ENCODE measurements around the gene MTHFSD. TPM values are rescaled to one million over a fixed set of nuclear protein-coding genes. Genes with fewer than 3 reads are reported as not detected.

MTHFSD gene
- 7.1 and 13.2 TPM in 2 replicates for total RNA-seq

- no peak for DNase-seq (ENCODE audit: low read depth)
- H3K4me3 ChIP-seq (ENCODE audit: low read depth, low read length) = peak within 1 kb of the TSS; percentile 98
- TF ChIP-seq CTCF (conservative IDR thresholded peaks at IDR 0.05; ENCODE audit: low read depth, low read length) = no peak
These were observed at the start of gene MTHFSD for GRCh38 chr16:86554917-86555703. TSS of gene MTHFSD (minus strand) at chr16:86555235. CDS start at chr16:86555184, 51 bp downstream.

GRCh38 chr16:86604436-86605193, 49.6 kb upstream of the MTHFSD start:
- H3K4me3 ChIP-seq (ENCODE audit: low read depth, low read length) = no peak overlapping the region
- TF ChIP-seq CTCF (conservative IDR thresholded peaks at IDR 0.05; ENCODE audit: low read depth, low read length) = no peak
- DNase-seq (ENCODE audit: low read depth) = no peak

GRCh38 chr16:86602521-86602920, 47.5 kb upstream of the MTHFSD start:
- H3K4me3 ChIP-seq (ENCODE audit: low read depth, low read length) = no peak overlapping the region
- TF ChIP-seq CTCF (conservative IDR thresholded peaks at IDR 0.05; ENCODE audit: low read depth, low read length) = no peak
- no peak for DNase-seq (ENCODE audit: low read depth)

DNA sequence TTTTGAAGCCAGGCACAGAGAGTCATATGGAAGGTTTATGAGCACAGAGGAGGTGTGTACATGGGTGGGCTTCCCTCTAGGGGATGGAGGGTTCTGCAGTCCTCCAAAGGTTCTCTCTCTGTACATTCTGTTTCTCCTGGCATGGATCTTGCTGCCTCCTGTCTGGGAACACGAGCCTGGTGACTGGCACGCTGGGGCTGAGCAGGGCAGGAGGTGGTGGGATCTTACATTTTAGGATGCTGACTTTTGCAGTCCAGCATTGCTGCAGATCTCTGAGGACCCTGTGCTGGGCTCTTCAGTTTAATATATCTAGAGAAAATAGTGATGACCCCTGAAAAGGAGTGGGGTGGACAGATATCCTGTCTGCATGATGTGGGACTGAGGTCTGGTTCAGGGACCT, 46.3 kb upstream of the MTHFSD start:
- DNase-seq (ENCODE audit: low read depth) = no peak
- TF ChIP-seq CTCF (conservative IDR thresholded peaks at IDR 0.05; ENCODE audit: low read depth, low read length) = no peak
- no peak overlapping the region for H3K4me3 ChIP-seq (ENCODE audit: low read depth, low read length)

- DNase-seq (ENCODE audit: low read depth) = no peak
- TF ChIP-seq CTCF (conservative IDR thresholded peaks at IDR 0.05; ENCODE audit: low read depth, low read length) = no peak
- H3K4me3 ChIP-seq (ENCODE audit: low read depth, low read length) = no peak overlapping the region
These were observed 43.9 kb upstream of the MTHFSD start for GRCh38 chr16:86598607-86599565.

DNA sequence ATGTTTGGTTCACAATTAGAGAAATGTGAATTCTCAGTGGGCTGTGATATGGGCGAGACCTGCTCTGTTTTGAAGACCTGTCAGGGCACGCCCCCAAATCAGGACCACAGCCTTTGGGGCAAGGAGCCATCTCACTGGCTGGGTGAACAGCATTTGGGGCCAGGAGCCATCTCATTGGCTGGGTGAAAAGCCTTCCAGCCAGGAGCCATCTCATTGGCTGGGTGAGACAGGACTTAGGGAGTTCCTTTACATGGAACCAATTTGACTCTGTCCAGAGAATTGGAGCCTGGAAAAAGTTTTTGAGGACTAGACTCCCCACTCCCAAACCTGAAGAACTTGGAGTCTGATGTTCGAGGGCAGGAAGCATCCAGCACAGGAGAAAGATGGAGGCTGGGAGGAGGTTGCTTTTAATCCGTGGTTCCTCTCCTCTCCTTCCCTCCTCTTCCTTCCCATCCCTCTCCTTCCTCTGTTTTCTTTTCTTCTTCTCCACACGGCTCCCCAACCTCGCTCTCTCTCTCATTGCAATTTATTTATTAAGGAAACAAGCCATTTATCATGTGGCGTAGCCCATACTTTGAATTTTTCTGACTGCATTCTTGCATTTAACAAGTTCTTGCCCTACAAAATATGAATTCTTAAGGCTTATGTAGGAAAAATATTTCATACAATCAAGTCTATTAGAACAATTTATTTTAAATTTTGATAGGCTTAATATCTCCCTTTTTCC, 43.0 kb upstream of the MTHFSD start:
- DNase-seq (ENCODE audit: low read depth) = no peak
- no peak overlapping the region for H3K4me3 ChIP-seq (ENCODE audit: low read depth, low read length)
- no peak for TF ChIP-seq CTCF (conservative IDR thresholded peaks at IDR 0.05; ENCODE audit: low read depth, low read length)

All from epithelial cell of proximal tubule (primary cell).